Ishikawa (cell line): ENCODE data around the gene HOXA4.

Experiments
- CEBPB ChIP-seq: IDR thresholded peaks from 2 replicates; pipeline ENCODE4 v1.6.1; 2012
- CREB1 ChIP-seq: IDR thresholded peaks from 2 replicates; pipeline ENCODE4 v1.6.1; 2012; ENCODE audit warnings: low read depth
- EGR1 ChIP-seq: IDR thresholded peaks from 2 replicates; pipeline ENCODE4 v1.6.1; 2012
- FOXM1 ChIP-seq: IDR thresholded peaks from 2 replicates; pipeline ENCODE4 v1.6.1; 2012; ENCODE audit warnings: low read depth, borderline replicate concordance
- NFIC ChIP-seq: IDR thresholded peaks from 2 replicates; pipeline ENCODE4 v1.6.1; 2012
- REST ChIP-seq: IDR thresholded peaks from 2 replicates; pipeline ENCODE4 v1.6.1; 2012; ENCODE audit warnings: low read depth, mild to moderate bottlenecking
- TCF12 ChIP-seq: IDR thresholded peaks from 2 replicates; pipeline ENCODE4 v1.6.1; 2012; ENCODE audit warnings: low read depth
- YY1 ChIP-seq: IDR thresholded peaks from 2 replicates; pipeline ENCODE4 v1.6.1; 2012; ENCODE audit warnings: low read depth
- TF ChIP-seq, protein P1 (sequence below): IDR thresholded peaks from 2 replicates; pipeline ENCODE4 v1.6.1; 2012

- TF ChIP-seq EGR1 (no peak), REST (no peak), FOXM1 (no peak), YY1 (no peak), TCF12 (no peak), CEBPB (no peak), CREB1 (no peak), NFIC (no peak)
- TF ChIP-seq, protein P1, sequence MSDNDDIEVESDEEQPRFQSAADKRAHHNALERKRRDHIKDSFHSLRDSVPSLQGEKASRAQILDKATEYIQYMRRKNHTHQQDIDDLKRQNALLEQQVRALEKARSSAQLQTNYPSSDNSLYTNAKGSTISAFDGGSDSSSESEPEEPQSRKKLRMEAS = no peak
Measured at GRCh38 chr7:27100694-27101170, 29.8 kb downstream of the HOXA4 start.
